Prostate gland (tissue), 2 donors: ENCODE results near the gene KCNG2. TPM values are rescaled to one million over a fixed set of nuclear protein-coding genes. Genes with fewer than 3 reads are reported as not detected.

Experiments used
- DNase-seq: peaks from one replicate; pipeline ENCODE4 v3.0.0-alpha.2; 2019; ENCODE audit warnings: low spot score
- H3K27ac ChIP-seq, 2 donors: fragments of 200-600 bp; sonication (generic); 2 replicates each; pipeline ENCODE4 v1.5.1; 2017 to 2019
- H3K27me3 ChIP-seq: fragments of 200-600 bp; sonication (generic); replicated peaks from 2 replicates; pipeline ENCODE4 v1.5.1; 2019; ENCODE audit not compliant: insufficient read depth
- H3K36me3 ChIP-seq, 2 donors: fragments of 200-600 bp; sonication (generic); 1 replicate in 1 of 2; 2 replicates in 1 of 2; pipeline versions ENCODE4 v1.5.1 to v1.8.1; 2017 to 2019
- H3K4me1 ChIP-seq: fragments of 200-600 bp; sonication (generic); replicated peaks from 2 replicates; pipeline ENCODE4 v1.5.1; 2019
- H3K4me3 ChIP-seq, 2 donors: fragments of 200-600 bp; sonication (generic); 2 replicates each; pipeline ENCODE4 v1.5.1; 2017 to 2019
- H3K9me3 ChIP-seq: fragments of 200-600 bp; sonication (generic); 2 replicates; pipeline ENCODE4 v1.5.1; 2017
- POLR2A ChIP-seq: fragments of 450-650 bp; IDR thresholded peaks from one replicate; pipeline ENCODE4 v1.6.1; 2016; ENCODE audit warnings: antibody characterized with exemption, mild to moderate bottlenecking
- POLR2AphosphoS5 ChIP-seq: sonication (generic); formaldehyde crosslinking; IDR thresholded peaks from one replicate; pipeline ENCODE4 v1.6.1; 2017; ENCODE audit warnings: antibody characterized with exemption
- WGBS: methylation state at CpG from one replicate; pipeline ENCODE4 v1.1.5; 2018; 5-methylcytosine and 5-hydroxymethylcytosine counted together
- intact Hi-C: fragments of 100-400 bp; cut with DNase I; formaldehyde crosslinking; loops from one replicate; pipeline ENCODE4 v1.14.2; 2022
- total RNA-seq, 2 donors: library from RNA; depleted of rRNA; stranded (reverse); fragments of >200 nt; gene quantifications; one replicate each; pipeline ENCODE4 v1.1.0, GENCODE V29; 2016
- TF ChIP-seq, protein P1 (sequence below), 4 experiments: fragments of 200-600 bp in 2 of 4; fragments of 450-650 bp in 2 of 4; sonication (generic) in 2 of 4; IDR thresholded peaks; 1 replicate in 3 of 4; 2 replicates in 1 of 4; pipeline ENCODE4 v1.5.1; 2016 to 2019; ENCODE audit warnings: antibody characterized with exemption in 4 of 4, mild to moderate bottlenecking in 2 of 4, moderate library complexity in 2 of 4

Gene KCNG2
- total RNA-seq, 2 donors from 2014 or later, result 3.7 TPM; not detected in 1

- TF ChIP-seq, protein P1, sequence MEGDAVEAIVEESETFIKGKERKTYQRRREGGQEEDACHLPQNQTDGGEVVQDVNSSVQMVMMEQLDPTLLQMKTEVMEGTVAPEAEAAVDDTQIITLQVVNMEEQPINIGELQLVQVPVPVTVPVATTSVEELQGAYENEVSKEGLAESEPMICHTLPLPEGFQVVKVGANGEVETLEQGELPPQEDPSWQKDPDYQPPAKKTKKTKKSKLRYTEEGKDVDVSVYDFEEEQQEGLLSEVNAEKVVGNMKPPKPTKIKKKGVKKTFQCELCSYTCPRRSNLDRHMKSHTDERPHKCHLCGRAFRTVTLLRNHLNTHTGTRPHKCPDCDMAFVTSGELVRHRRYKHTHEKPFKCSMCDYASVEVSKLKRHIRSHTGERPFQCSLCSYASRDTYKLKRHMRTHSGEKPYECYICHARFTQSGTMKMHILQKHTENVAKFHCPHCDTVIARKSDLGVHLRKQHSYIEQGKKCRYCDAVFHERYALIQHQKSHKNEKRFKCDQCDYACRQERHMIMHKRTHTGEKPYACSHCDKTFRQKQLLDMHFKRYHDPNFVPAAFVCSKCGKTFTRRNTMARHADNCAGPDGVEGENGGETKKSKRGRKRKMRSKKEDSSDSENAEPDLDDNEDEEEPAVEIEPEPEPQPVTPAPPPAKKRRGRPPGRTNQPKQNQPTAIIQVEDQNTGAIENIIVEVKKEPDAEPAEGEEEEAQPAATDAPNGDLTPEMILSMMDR (IDR thresholded peaks at IDR 0.05), result no peak
- TF ChIP-seq POLR2AphosphoS5 (no peak), POLR2A (no peak)
- intact Hi-C loops, result no loop called here
- no peaks in the 10 kb centered on the region for H3K4me1 ChIP-seq
- H3K27me3 ChIP-seq, result no peaks in the 10 kb centered on the region
- H3K27ac ChIP-seq, result no peak overlapping the region
- DNase-seq, result no peak
- no peaks in the 10 kb centered on the region for H3K9me3 ChIP-seq
- no peak overlapping the region for H3K4me3 ChIP-seq
- WGBS, result 96% methylated on average over 6 of the region's 6 CpGs
- H3K36me3 ChIP-seq, result no peaks in the 10 kb centered on the region
These were observed 138.2 kb downstream of the KCNG2 start for GRCh38 chr18:79935925-79936324.

DNA sequence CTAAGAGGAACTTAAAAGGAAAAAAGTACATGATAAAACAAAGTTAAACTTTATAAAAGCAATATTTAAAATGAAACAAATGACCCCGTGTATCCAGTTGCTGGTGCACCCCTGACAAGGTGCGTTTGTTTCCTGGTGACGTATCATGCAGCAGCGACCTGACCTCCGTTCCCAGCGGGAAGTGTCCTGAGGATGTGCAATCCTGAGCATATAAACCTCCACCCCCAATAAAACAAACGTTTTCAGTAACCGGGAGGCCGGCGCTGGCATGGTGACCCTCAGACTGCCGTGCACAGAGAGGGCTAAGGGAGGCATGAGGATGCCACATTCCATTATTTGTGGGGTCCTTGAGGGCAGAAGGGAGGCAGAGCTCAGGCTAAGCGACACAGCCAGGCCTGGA, 138.9 kb downstream of the KCNG2 start:
- TF ChIP-seq POLR2A (no peak), POLR2AphosphoS5 (no peak)
- TF ChIP-seq, protein P1 (IDR thresholded peaks at IDR 0.05), result no peak
- peaks cover 2% of the 10 kb centered on the region for H3K4me1 ChIP-seq
- intact Hi-C loops, result no loop called here
- no peaks in the 10 kb centered on the region for H3K27me3 ChIP-seq
- H3K9me3 ChIP-seq, result no peaks in the 10 kb centered on the region
- 92% methylated on average over 12 of the region's 12 CpGs for WGBS
- no peak overlapping the region for H3K4me3 ChIP-seq
- H3K36me3 ChIP-seq, result no peaks in the 10 kb centered on the region
- no peak overlapping the region for H3K27ac ChIP-seq
- no peak for DNase-seq

- no peak overlapping the region for H3K27ac ChIP-seq
- 96% methylated on average over 25 of the region's 25 CpGs for WGBS
- TF ChIP-seq, protein P1 (IDR thresholded peaks at IDR 0.05), result no peak
- TF ChIP-seq POLR2AphosphoS5, result no peak
- TF ChIP-seq POLR2A, result no peak
These were observed 139.5 kb downstream of the KCNG2 start for GRCh38 chr18:79937103-79937860.

DNA sequence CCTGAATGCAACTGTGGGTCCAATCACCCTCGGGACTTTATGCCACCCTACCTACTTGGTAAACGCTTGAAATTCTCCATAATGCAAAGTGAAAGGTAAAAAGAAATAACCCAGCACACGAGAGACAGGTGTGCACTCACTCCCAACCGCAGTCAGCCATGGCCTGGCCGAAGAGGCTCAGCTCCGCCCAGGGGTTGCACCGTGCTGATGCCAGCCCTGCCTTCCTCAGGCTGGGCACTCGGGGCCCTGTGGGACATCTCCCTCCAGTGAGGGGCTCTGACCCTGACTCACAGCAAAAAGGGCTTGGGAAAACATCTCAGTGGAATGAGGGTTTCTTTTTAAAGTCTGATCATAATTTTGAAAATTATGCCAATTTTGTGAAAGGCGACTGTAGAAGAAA, 140.5 kb downstream of the KCNG2 start:
- no peak for DNase-seq
- intact Hi-C loops, result no loop called here
- no peaks in the 10 kb centered on the region for H3K9me3 ChIP-seq
- no peak overlapping the region for H3K27ac ChIP-seq
- TF ChIP-seq, protein P1 (IDR thresholded peaks at IDR 0.05), result no peak
- no peak for TF ChIP-seq POLR2A
- no peak for TF ChIP-seq POLR2AphosphoS5
- peaks cover 3% of the 10 kb centered on the region for H3K4me1 ChIP-seq
- no peaks in the 10 kb centered on the region for H3K27me3 ChIP-seq
- H3K4me3 ChIP-seq, result no peak overlapping the region
- H3K36me3 ChIP-seq, result no peaks in the 10 kb centered on the region
- WGBS, result 92% methylated on average over 9 of the region's 9 CpGs

More at GRCh38 chr18:79937103-79937860, 139.5 kb downstream of the KCNG2 start:
- Histone ChIP-seq H3K9me3 (no peaks in the 10 kb centered on the region), H3K27me3 (no peaks in the 10 kb centered on the region), H3K4me3 (no peak overlapping the region), H3K4me1 (peaks cover 3% of the 10 kb centered on the region), H3K36me3 (no peaks in the 10 kb centered on the region)
- intact Hi-C loops, result no loop called here
- no peak for DNase-seq

DNA sequence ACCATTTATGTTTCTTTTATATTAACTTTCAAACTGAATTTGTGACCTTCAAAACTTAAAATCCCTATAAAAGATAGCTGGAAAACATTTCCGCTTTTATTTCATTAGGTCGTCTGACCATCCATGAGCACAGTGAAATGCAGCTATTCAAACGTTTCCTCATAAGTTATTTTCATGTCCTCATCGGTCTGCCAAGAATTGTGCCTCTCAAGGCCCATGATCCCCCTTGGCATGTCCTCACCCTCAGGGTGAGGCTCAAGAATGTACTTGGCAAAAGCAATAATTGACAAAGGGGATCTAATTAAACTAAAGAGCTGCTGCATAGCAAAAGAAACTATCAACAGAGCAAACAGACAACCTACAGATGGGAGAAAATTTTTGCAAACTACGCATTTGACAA, 141.4 kb downstream of the KCNG2 start:
- Histone ChIP-seq H3K9me3 (no peaks in the 10 kb centered on the region), H3K4me1 (peaks cover 3% of the 10 kb centered on the region), H3K27ac (no peak overlapping the region), H3K36me3 (no peaks in the 10 kb centered on the region), H3K27me3 (no peaks in the 10 kb centered on the region), H3K4me3 (no peak overlapping the region)
- WGBS, result 41% methylated on average over 5 of the region's 5 CpGs
- intact Hi-C loops, result no loop called here
- DNase-seq, result peak; percentile 60
- peak; percentile 73 for TF ChIP-seq POLR2AphosphoS5
- TF ChIP-seq, protein P1 (IDR thresholded peaks at IDR 0.05), result no peak
